Thymus (tissue), 11 donors: ENCODE measurements around the gene PATL1. TPM values are rescaled to one million over a fixed set of nuclear protein-coding genes. Genes with fewer than 3 reads are reported as not detected.

ENCODE experiments used
- DNase-seq, 9 donors: peaks; one replicate each; pipeline ENCODE4 v3.0.0-alpha.2; 2013; ENCODE audit warnings: low spot score in 9 of 9, low read depth in 6 of 9, missing footprints in 1 of 9
- H3K27ac ChIP-seq, 2 donors: one replicate each; pipeline ENCODE4 v1.5.1; 2013; ENCODE audit warnings: control low read depth in 1 of 2, low read depth in 1 of 2, low read length in 1 of 2, mild to moderate bottlenecking in 1 of 2, moderate library complexity in 1 of 2
- H3K27me3 ChIP-seq, 2 donors: one replicate each; pipeline ENCODE4 v1.5.1; 2013; ENCODE audit warnings: low read length in 1 of 2; ENCODE audit not compliant: control insufficient read depth in 2 of 2, insufficient read depth in 1 of 2
- H3K36me3 ChIP-seq, 2 donors: one replicate each; pipeline ENCODE4 v1.5.1; 2013; ENCODE audit warnings: low read length in 1 of 2, mild to moderate bottlenecking in 1 of 2, moderate library complexity in 1 of 2; ENCODE audit not compliant: control insufficient read depth in 2 of 2, insufficient read depth in 2 of 2
- H3K4me1 ChIP-seq, 2 donors: one replicate each; pipeline ENCODE4 v1.5.1; 2013; ENCODE audit warnings: low read length in 2 of 2; ENCODE audit not compliant: control insufficient read depth in 2 of 2, insufficient read depth in 2 of 2
- H3K4me3 ChIP-seq, 2 donors: one replicate each; pipeline ENCODE4 v1.5.1; 2013; ENCODE audit warnings: low read length in 2 of 2, control low read depth in 1 of 2, mild to moderate bottlenecking in 1 of 2
- H3K9me3 ChIP-seq, 2 donors: one replicate each; pipeline ENCODE4 v1.5.1; 2013; ENCODE audit warnings: low read length in 1 of 2, mild to moderate bottlenecking in 1 of 2; ENCODE audit not compliant: control insufficient read depth in 2 of 2, insufficient read depth in 1 of 2
- WGBS: extraction: QIAGEN DNeasy Blood & Tissue Kit; methylation state at CpG from one replicate; pipeline ENCODE4 v1.1.7; 2013; 5-methylcytosine and 5-hydroxymethylcytosine counted together
- polyA plus RNA-seq: library from polyadenylated mRNA; stranded (reverse); fragments of 200-250 nt; gene quantifications from one replicate; pipeline ENCODE4 v1.2.3, GENCODE V29; 2013
- total RNA-seq: library from RNA; stranded (reverse); fragments of 120-200 nt; gene quantifications from one replicate; pipeline ENCODE4 v1.2.4, GENCODE V29; 2013
- donor health status: healthy.

The PATL1 gene
- total and polyA plus RNA-seq, 2 donors = 6.0 to 13.0 TPM

DNA sequence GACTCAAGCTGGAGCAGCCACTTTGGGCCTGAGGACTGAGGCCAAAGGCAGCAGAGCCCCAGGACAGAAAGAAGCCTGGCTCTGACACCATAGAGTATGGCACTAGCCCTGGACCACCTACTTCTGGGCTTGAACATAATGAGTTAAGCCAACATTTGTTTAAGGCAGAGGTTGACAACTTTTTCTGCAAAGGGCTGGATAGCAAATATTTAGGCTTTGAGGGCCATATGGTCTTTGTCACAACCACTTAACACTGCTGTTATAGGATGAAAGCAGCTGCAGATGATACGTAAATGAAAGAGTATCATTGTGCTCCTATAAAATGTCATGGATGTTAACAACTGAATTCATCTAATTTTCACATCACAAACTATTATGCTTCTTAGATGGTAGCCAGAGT, 69.9 kb downstream of the PATL1 start:
- Histone ChIP-seq H3K9me3 (no peaks in the 10 kb centered on the region), H3K27me3 (no peaks in the 10 kb centered on the region), H3K4me1 (no peaks in the 10 kb centered on the region), H3K4me3 (no peak overlapping the region), H3K27ac (no peak overlapping the region), H3K36me3 (peaks cover 82 to 91% of the 10 kb centered on the region in 2 donors)
- DNase-seq = no peak
- 98% methylated on average over 1 of the region's 1 CpG for WGBS

Other genes starting within 250 kb of the PATL1 start
- gene OR5A2, start 242.6 kb downstream of the PATL1 start, total RNA-seq = not detected
- 0.02 TPM for gene OR5A2, start 242.6 kb downstream of the PATL1 start, polyA plus RNA-seq
- gene OR5A1, start 232.6 kb downstream of the PATL1 start, total RNA-seq = not detected
- under 0.01 TPM for gene OR5A1, start 232.6 kb downstream of the PATL1 start, polyA plus RNA-seq
- gene OR4D6, start 212.1 kb downstream of the PATL1 start, total RNA-seq = not detected
- gene OR4D6, start 212.1 kb downstream of the PATL1 start, polyA plus RNA-seq = 0.05 TPM
- not detected for gene OR4D10, start 195.7 kb downstream of the PATL1 start, total RNA-seq
- gene OR4D10, start 195.7 kb downstream of the PATL1 start, polyA plus RNA-seq = under 0.01 TPM
- gene OR4D11, start 165.5 kb downstream of the PATL1 start, total RNA-seq = not detected
- not detected for gene OR4D11, start 165.5 kb downstream of the PATL1 start, polyA plus RNA-seq
- not detected for gene OR4D9, start 157.5 kb downstream of the PATL1 start, total RNA-seq
- gene OR4D9, start 157.5 kb downstream of the PATL1 start, polyA plus RNA-seq = 0.02 TPM
- 17.5 TPM for gene OSBP, start 53.3 kb downstream of the PATL1 start, total RNA-seq
- gene OSBP, start 53.3 kb downstream of the PATL1 start, polyA plus RNA-seq = 21.5 TPM
- not detected for gene OR10V1, start 44.8 kb upstream of the PATL1 start, total RNA-seq
- not detected for gene OR10V1, start 44.8 kb upstream of the PATL1 start, polyA plus RNA-seq
- gene STX3, start 86.3 kb upstream of the PATL1 start, total RNA-seq = 9.4 TPM
- gene STX3, start 86.3 kb upstream of the PATL1 start, polyA plus RNA-seq = 14.1 TPM
- 58.1 TPM for gene MRPL16, start 141.7 kb upstream of the PATL1 start, total RNA-seq
- 67.7 TPM for gene MRPL16, start 141.7 kb upstream of the PATL1 start, polyA plus RNA-seq
- gene CBLIF, start 176.5 kb upstream of the PATL1 start, total RNA-seq = not detected
- gene CBLIF, start 176.5 kb upstream of the PATL1 start, polyA plus RNA-seq = 0.05 TPM
- 2.1 TPM for gene TCN1, start 197.4 kb upstream of the PATL1 start, total RNA-seq
- 1.4 TPM for gene TCN1, start 197.4 kb upstream of the PATL1 start, polyA plus RNA-seq
- gene OOSP3, start 209.7 kb upstream of the PATL1 start, total RNA-seq = not detected
- gene OOSP3, start 209.7 kb upstream of the PATL1 start, polyA plus RNA-seq = 0.05 TPM